Measurements from ENCODE around the gene COG7.
A peak's percentile ranks its signal among the peaks of the same experiment; 100 is the strongest.
"Not testable (repeated sequence)": the region's sequence is repeated elsewhere in the genome, so short reads cannot be mapped to it uniquely, and the experiment has no call there.

The COG7 gene

DNA sequence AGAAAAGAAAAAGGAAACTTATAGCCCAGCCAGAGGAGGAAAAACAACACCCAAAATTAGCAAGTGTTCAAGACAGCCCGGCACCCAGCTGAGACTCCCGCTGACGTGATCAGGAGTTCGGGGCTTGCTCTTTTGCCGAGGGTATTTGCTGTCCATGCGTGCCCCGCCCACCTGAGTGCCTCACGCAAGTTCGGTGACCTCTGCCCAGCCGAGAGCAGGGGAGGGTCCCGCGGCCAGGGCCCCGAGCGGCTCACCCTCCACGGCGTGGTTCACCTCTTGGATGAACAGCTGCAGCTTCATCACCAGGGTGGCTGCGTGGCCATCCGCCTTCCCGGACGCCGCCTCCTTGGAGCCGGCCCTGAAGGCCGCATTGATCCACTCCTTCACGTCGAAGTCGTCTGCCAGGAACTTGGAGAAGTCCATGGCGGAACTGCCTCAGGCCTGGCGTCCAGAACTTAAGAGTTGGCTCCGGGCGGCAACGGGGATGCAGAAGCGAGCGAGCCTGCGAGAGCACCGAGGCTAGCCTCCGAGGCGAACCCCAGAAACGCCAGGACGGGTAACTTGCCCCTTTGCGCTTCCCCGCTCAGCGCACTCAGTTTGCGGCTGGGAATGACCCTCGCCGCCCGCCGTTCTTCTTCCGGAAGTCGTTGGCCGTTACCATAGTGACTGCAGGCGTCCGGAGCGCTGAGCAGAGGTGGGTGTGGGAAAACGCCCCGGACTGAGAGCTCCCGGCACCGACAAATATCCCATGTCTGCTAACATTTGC is at the start of gene COG7:
TSS of gene COG7 (minus strand) at position 618 of the 766 bp plus-strand sequence. CDS start at position 423, 195 bp downstream.
- peak; percentile 85 for DNase-seq (ENCODE audit: low read depth)

GRCh38 chr16:23502466-23502865 is 49.5 kb upstream of the COG7 start:
- no peak for DNase-seq (ENCODE audit: low read depth)

GRCh38 chr16:23501291-23501690 is 48.3 kb upstream of the COG7 start:
- DNase-seq (ENCODE audit: low read depth): no peak

- DNase-seq (ENCODE audit: low read depth): no peak
Measured at GRCh38 chr16:23500862-23501225, 47.9 kb upstream of the COG7 start.

DNA sequence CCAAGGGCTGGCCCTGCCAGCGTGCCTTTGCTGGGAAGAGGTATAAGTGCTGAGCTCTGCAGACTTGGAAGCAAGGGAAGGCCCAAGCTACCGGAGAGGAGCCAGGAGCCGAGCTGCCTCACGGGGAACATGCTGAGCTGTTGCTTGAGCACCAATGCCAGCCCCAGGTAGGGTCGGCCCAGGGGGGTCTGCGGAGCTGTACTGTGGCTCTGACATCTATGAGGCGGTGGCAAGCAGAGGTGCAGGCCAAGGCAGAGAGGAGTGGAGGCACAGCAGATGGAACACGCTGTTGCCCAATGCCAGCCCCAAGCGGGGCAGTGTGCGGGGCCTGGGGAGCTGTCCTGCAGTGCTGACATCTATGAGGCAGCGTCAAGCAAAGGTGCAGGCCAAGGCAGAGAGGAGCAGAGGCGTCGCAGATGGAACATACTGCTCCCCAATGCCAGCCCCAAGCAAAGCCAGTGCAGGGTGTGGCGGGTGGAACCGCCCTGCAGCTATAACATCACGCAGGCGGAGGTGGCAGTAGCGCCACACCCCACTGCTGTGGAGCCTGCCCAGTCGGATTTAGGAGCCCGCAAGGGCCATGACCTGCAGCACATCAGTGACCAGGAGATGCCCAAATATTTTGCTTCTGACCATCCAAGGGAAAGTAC is 47.3 kb upstream of the COG7 start:
- no peak for DNase-seq (ENCODE audit: low read depth)

DNA sequence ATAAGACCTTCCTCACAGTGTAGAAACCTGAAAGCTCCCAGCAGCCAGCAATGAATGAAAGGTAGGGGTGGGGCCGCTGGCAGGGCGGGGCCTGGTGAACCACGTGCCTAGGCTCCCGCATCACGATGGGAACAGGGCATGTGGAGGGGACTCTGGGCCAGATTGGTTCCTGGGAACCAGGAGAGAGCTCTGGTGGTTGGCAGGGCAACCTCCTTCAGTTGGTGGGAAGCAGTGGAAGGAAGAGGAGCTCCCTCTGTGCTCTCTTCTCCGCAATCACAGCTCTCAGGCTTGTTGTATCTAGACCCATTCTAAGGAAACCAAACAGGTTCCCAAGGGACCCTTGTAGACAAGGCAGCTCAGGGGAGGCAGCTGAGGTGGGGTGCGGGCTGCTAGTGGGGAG is 46.8 kb upstream of the COG7 start:
- DNase-seq (ENCODE audit: low read depth): no peak

- DNase-seq (ENCODE audit: low read depth): no peak
Measured at GRCh38 chr16:23498863-23499262, 45.9 kb upstream of the COG7 start.

- DNase-seq (ENCODE audit: low read depth): no peak
Measured at GRCh38 chr16:23497543-23497868, 44.5 kb upstream of the COG7 start.

- DNase-seq (ENCODE audit: low read depth): no peak
Measured at GRCh38 chr16:23496821-23497542, 44.0 kb upstream of the COG7 start.

DNA sequence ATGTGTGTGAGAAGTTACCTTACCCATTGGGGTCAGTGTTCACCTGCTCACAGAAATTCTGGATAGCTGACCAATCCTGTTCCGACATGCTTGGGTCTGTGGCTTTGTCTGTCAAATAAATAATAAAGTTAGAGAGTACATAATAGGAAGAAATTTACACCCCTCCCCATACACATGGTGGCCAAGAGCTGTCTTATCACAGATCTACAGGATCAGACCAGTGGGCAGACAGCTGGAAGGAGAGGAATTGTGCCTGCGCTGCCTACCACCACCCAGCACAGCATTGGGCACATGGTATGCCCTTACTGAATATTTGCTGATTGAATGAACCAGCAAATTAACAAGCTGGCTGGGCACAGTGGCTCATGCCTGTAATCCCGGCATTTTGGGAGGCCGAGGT is 42.7 kb upstream of the COG7 start:
- no peak for DNase-seq (ENCODE audit: low read depth)

- no peak for DNase-seq (ENCODE audit: low read depth)
Measured at GRCh38 chr16:23494188-23494587, 41.2 kb upstream of the COG7 start.

DNA sequence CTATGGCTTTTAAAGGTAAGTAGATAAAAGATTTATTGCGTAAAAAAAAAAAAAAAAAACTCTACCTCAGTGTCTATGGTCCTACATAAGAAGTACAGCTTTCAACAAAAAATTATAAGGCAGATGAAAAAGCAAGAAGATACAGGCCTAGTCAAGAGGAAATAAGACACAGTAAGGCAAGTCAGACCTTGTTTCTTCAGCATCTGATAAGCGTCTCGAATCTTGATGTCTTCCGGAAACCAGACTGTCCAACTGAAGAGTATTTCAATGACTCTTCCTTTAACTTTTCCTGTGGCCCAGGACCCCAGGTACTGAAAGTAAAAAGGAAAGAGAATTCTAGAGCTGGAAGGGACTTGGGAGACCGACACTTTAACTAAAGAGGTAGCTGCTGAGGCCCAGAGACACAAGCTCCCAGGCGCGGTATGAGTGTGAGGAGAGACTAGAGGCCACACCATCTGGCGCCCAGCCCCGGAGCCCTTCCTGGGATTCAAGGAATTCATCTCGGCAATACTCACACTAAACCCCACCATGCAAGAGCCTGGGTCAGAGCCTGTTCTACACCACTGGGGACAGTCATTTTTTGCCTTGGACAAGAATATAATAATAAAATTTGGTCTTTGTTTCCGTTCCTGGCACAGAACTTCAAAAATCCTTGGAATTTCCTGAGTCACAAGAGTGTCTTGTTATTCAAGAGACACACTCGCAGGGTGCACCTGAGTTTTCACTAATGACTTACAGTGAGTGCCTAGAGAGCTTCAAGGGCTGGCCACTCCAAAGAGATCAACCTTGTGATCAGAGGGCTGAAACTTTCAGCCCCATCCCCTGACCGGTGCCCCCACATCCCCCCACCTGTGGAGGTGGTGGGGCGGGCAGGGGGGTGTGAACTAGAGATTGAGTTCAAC is 38.8 kb upstream of the COG7 start:
- no peak for DNase-seq (ENCODE audit: low read depth)

GRCh38 chr16:23486480-23486879 is 33.5 kb upstream of the COG7 start:
- no peak for DNase-seq (ENCODE audit: low read depth)

DNA sequence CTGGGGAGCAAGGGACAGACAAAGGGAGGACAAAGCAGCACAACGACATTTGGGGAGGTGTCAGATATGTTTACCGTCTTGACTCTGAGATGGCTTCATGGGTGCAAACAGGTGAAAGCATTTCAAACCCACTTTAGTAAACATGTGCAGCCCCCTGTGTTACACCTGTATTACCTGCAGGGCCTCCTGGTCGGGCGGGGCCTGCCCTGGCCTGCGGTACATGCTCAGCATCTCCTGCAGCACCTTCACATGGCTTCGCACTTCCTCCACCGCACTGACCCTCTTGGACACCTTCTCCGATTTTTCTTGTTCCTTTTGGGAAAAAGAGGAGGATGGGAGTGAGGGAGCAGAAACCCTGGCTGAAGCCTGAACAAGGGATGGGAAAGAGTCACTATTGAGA is 32.9 kb upstream of the COG7 start:
- DNase-seq (ENCODE audit: low read depth): no peak

DNA sequence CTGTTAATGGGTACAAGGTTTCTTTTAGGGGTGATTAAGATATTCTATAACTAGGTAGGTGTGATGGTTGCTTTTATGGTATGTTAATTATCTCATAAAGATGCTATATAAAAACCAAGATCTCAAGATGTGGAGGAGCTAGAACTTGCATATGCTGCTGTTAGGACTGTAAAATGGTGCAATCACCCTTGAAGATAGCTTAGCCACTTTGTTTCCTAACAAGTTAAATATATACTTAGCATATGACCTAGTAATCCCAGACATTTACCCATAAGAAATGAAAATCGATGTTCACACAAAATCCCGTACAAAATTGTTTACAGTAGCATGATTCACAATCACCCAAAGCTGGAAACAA is 32.2 kb upstream of the COG7 start:
- DNase-seq (ENCODE audit: low read depth): no peak

DNA sequence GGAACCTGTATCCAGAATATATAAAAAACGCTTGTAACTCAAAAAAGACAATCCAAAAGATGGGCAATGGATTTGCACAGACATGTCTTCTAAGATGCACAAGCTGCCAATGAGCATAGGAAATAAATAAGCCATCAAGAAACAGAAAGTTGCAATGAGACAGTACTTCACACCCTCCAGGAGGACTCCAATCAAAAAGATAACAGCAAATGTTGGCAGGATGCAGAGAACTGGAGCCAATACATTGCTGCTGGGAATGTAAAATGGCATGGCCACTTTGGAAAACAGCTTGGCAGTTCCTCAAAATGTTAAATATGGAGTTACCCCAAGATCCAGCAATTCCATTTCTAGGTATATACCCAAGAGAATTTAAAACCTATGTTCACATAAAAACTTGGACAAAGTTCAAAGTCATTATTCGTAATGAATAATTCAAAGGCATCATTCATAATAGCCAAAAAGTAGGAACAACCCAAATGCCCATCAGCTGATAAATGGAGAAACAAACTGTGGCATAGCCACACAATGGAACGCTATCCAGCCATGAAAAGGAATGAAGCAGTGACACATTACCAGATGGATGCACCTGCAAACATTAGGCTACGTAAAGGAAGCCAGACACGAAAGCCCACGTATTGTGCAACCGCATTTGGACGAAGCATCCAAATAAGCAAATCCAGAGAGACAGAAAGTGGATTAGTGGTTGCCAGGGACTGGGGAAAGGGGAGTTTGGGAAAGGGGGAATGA is 31.7 kb upstream of the COG7 start:
- no peak for DNase-seq (ENCODE audit: low read depth)

DNA sequence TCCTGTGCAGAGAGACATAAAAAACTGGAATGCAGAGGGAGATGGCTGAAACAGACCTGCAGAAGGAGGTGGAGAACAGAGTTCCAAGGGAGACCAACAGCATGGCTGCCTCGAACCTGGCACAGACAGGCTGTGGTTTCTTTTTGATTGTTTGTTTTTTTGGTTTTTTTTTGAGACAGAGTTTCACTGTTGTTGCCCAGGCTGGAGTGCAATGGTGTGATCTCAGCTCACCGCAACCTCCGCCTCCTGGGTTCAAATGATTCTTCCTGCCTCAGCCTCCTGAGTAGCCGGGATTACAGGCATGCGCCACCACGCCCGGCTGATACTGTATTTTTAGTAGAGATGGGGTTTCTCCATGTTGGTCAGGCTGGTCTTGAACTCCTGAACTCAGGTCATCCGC is 30.5 kb upstream of the COG7 start:
- DNase-seq (ENCODE audit: low read depth): not testable (repeated sequence)

DNA sequence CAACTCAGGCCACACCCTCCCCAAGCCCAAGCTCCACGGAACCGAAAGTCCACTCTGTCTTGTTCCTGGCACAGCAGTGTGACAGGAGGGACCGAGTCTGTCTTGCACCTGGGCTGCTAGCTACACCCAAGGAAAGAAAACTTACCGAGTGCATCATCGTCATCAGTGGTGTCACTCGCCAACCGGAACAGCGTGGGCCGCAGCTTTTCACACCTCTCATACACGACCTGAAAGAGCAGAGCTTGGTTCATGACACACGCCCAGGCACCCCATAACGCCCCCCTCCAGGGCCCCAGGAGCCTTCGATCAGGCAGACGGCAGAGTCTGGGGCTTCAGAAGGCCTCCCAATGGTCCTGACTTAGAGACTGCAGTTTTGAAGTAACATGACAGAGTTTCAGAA is 29.8 kb upstream of the COG7 start:
- no peak for DNase-seq (ENCODE audit: low read depth)

GRCh38 chr16:23480257-23480656 is 27.3 kb upstream of the COG7 start:
- DNase-seq (ENCODE audit: low read depth): no peak

DNA sequence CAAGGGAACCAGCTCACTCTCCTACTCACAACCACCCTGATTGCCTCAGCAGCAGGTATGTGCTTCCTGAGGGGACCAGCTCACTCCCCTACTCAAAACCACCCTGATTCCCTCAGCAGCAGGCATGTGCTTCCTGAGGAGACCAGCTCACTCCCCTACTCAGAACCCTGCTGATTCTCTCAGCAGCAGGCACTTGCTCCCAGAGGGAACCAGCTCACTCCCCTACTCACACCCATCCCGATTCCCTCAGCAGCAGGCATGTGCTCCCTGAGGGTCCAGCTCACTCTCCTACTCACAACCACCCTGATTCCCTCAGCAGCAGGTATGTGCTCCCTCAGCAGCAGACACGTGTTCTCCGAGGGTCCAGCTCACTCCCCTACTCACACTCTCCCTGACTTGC is 26.1 kb upstream of the COG7 start:
- no peak for DNase-seq (ENCODE audit: low read depth)

DNA sequence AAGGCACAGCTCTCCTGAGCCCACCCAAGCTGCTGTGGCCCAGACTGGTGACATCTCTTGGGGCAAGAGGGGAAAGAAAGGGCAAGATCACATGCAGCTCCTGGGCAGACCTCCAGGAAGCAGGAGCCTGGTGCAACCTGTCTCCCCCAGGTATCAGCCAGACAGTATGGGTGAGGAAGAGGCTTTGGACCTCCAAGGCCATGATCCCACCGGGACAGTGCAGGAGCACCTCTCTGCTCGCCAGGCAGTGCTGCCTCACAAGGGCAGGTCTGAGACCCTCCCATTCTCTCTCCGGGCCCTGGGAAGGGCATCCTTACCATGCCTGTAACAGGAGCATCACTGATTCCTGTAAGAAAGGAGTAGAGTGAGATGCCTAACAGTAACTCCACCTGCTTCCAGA is 25.6 kb upstream of the COG7 start:
- DNase-seq (ENCODE audit: low read depth): no peak

DNA sequence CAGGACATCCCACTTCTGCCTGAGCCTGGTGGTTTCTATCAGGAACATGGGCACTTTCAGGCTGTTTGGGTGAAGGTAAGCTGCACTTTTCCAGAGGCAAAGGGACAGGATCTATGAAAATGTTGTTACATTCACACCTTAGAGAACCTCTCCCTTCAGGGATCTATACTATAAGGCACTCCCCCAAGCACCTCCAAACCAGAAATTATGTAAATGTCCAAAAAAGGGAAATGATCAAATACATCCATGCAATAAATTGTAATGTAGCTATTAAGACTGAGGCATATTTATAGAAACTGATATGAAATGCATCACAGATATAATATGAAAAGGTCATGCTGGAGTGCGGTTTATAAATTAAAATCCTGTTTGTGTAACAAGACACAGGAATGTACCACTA is 23.3 kb upstream of the COG7 start:
- no peak for DNase-seq (ENCODE audit: low read depth)
